Activated CD8-positive, alpha-beta T cell treated with anti-CD3 and anti-CD28 coated beads for 36 hours (primary cell): Measurements from ENCODE around the gene NT5M. TPM values are rescaled to one million over a fixed set of nuclear protein-coding genes. Genes with fewer than 3 reads are reported as not detected.

Source experiments
- ATAC-seq: fragments of 200-7000 bp; cut with Tn5 transposase; one replicate; pipeline ENCODE4 v1.10.0; 2021; ENCODE audit warnings: mild to moderate bottlenecking, moderate library complexity
- CTCF ChIA-PET: fragments of 350-600 bp; sonication (Branson Sonifier 250); formaldehyde crosslinking; loops from one replicate; lab custom pipeline; 2021; ENCODE audit warnings: antibody characterized with exemption; lab: Charles Lee
- POLR2A ChIA-PET: fragments of 350-600 bp; sonication (Branson Sonifier 250); formaldehyde crosslinking; loops from one replicate; lab custom pipeline; 2021; ENCODE audit warnings: antibody characterized with exemption; lab: Charles Lee
- DNase-seq: peaks from one replicate; pipeline ENCODE4 v3.0.0-alpha.2; 2020
- H3K27ac Mint-ChIP-seq: one replicate; pipeline ENCODE4 v1.8.0; 2021; ENCODE audit warnings: mild to moderate bottlenecking, mixed read lengths
- H3K27me3 Mint-ChIP-seq: one replicate; pipeline ENCODE4 v1.8.0; 2021; ENCODE audit warnings: mixed read lengths
- H3K36me3 Mint-ChIP-seq: one replicate; pipeline ENCODE4 v1.8.0; 2021; ENCODE audit warnings: low read depth, mixed read lengths
- H3K4me1 Mint-ChIP-seq: one replicate; pipeline ENCODE4 v1.8.0; 2021; ENCODE audit warnings: low read depth, mixed read lengths
- H3K4me3 Mint-ChIP-seq: one replicate; pipeline ENCODE4 v1.8.0; 2021; ENCODE audit warnings: mild to moderate bottlenecking, moderate library complexity, mixed read lengths
- H3K9me3 Mint-ChIP-seq: one replicate; pipeline ENCODE4 v1.8.0; 2021; ENCODE audit warnings: mixed read lengths
- CTCF ChIP-seq: fragments of 200-600 bp; IDR thresholded peaks from one replicate; pipeline ENCODE4 v1.8.0; 2022; ENCODE audit warnings: antibody characterized with exemption, mild to moderate bottlenecking
- intact Hi-C: fragments of 100-400 bp; cut with micrococcal nuclease; formaldehyde crosslinking; loops from one replicate; pipeline ENCODE4 v1.10.0; 2022
- total RNA-seq, 2 experiments: library from RNA; stranded (reverse); gene quantifications; one replicate each; pipeline ENCODE4 v1.2.3, GENCODE V29; 2021

The NT5M gene
- total RNA-seq, 2 experiments from 2014 or later: 8.3 to 9.4 TPM

- POLR2A ChIA-PET: interaction anchor here (0.6 kb wide), 2 partner anchors 11 to 18 kb away, joined by 3 read pairs; no protein-coding TSS in a partner anchor
- Mint-ChIP-seq H3K9me3 (no peaks in the 10 kb centered on the region), H3K4me1 (no peaks in the 10 kb centered on the region), H3K4me3 (no peak overlapping the region), H3K27me3 (no peaks in the 10 kb centered on the region), H3K27ac (no peak overlapping the region), H3K36me3 (no peaks in the 10 kb centered on the region)
- DNase-seq: no peak
- ATAC-seq: no peak
- intact Hi-C loops: no loop called here
- TF ChIP-seq CTCF: no peak
- CTCF ChIA-PET: interaction anchor here (0.6 kb wide), 1 partner anchor 9 kb away, joined by 3 read pairs; no protein-coding TSS in a partner anchor
Observed at GRCh38 chr17:17347234-17347955, 44.2 kb downstream of the NT5M start.

- H3K27ac Mint-ChIP-seq: no peak overlapping the region
- ATAC-seq (no peak), DNase-seq (no peak)
- intact Hi-C loops: no loop called here
- no peaks in the 10 kb centered on the region for H3K9me3 Mint-ChIP-seq
- no peaks in the 10 kb centered on the region for H3K36me3 Mint-ChIP-seq
- POLR2A ChIA-PET: interaction anchor here (0.6 kb wide), 1 partner anchor 19 kb away, joined by 3 read pairs; no protein-coding TSS in a partner anchor
- CTCF ChIA-PET: interaction anchor here (0.9 kb wide), 1 partner anchor 293 kb away, joined by 3 read pairs; no protein-coding TSS in a partner anchor
- H3K27me3 Mint-ChIP-seq: no peaks in the 10 kb centered on the region
- H3K4me1 Mint-ChIP-seq: no peaks in the 10 kb centered on the region
- H3K4me3 Mint-ChIP-seq: no peak overlapping the region
- TF ChIP-seq CTCF: no peak
Observed at GRCh38 chr17:17347956-17348871, 45.0 kb downstream of the NT5M start.

GRCh38 chr17:17348872-17349723, 45.9 kb downstream of the NT5M start:
- intact Hi-C loops: no loop called here
- ATAC-seq (no peak), DNase-seq (no peak)
- no peaks in the 10 kb centered on the region for H3K9me3 Mint-ChIP-seq
- CTCF ChIA-PET: interaction anchor here (0.5 to 0.9 kb wide), 2 partner anchors 69 to 292 kb away, joined by 3 read pairs; no protein-coding TSS in a partner anchor
- H3K4me1 Mint-ChIP-seq: no peaks in the 10 kb centered on the region
- POLR2A ChIA-PET: interaction anchor here (0.6 kb wide), 1 partner anchor 10 kb away, joined by 3 read pairs; no protein-coding TSS in a partner anchor
- H3K36me3 Mint-ChIP-seq: no peaks in the 10 kb centered on the region
- no peak overlapping the region for H3K4me3 Mint-ChIP-seq
- TF ChIP-seq CTCF: no peak
- H3K27me3 Mint-ChIP-seq: no peaks in the 10 kb centered on the region
- H3K27ac Mint-ChIP-seq: no peak overlapping the region

GRCh38 chr17:17349724-17350106, 46.5 kb downstream of the NT5M start:
- no peak for ATAC-seq
- intact Hi-C loops: loop anchor here (10.0 kb wide), 1 partner anchor 145 kb away; the partner anchor contains the start of gene RASD1
- POLR2A ChIA-PET: no interaction called here
- TF ChIP-seq CTCF: no peak
- DNase-seq: no peak
- Mint-ChIP-seq H3K36me3 (no peaks in the 10 kb centered on the region), H3K4me3 (no peak overlapping the region), H3K27me3 (no peaks in the 10 kb centered on the region), H3K27ac (no peak overlapping the region), H3K4me1 (no peaks in the 10 kb centered on the region), H3K9me3 (no peaks in the 10 kb centered on the region)
- CTCF ChIA-PET: no interaction called here
